ENCODE measurements around the gene FKBP1C. TPM values are rescaled to one million over a fixed set of nuclear protein-coding genes. Genes with fewer than 3 reads are reported as not detected.

Gene FKBP1C
- total RNA-seq, 1 donor from 2014 or later = not detected

DNA sequence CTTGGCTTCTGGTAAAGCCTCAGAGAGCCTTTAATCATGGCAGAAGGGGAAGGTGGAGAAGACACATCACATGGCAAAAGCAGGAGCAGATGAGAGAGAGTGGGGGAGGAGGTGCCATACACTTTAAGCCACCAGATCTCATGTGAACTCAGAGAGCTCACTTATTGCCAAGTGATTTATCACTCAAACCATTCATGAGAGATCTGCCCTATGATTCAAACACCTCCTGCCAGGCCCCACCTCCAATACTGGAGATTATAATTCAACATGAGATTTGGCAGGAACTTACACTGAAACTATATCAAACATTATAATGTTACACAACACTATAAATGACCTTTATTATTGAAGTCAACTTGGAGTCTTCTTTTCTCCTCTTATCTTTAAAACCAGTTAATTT, 47.9 kb downstream of the FKBP1C start:
- DNase-seq (ENCODE audit: low spot score) (no peak), ATAC-seq (peak; percentile 39)

DNA sequence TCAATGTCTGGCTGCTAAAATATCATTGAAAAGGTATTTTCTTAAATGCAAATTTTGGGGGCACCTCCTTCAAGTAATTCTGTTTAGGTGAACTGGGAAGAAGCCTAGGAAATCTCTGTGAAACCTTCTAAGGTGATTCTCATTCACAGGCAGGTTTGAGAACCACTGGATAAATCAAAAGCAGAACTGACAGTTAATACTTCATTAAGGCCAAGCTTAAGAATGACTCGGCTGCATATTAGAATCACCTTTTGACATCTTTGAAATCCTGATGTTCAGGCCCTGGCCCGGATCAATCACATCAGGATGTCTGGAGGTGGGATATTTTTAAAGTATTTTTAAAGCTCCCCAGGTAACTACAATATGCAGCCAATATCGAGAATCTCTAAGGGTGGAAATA, 50.6 kb downstream of the FKBP1C start:
- DNase-seq (ENCODE audit: low spot score) = no peak

More for the DNA sequence above, 50.6 kb downstream of the FKBP1C start:
- ATAC-seq = no peak

Other genes starting within 250 kb of the FKBP1C start
- gene LGSN, start 108.5 kb downstream of the FKBP1C start, total RNA-seq = 1.0 TPM

Data from left lobe of liver (tissue), 2 donors.